ENCODE measurements around the gene TMEM14C.
A peak's percentile ranks its signal among the peaks of the same experiment; 100 is the strongest.

Gene TMEM14C

DNA sequence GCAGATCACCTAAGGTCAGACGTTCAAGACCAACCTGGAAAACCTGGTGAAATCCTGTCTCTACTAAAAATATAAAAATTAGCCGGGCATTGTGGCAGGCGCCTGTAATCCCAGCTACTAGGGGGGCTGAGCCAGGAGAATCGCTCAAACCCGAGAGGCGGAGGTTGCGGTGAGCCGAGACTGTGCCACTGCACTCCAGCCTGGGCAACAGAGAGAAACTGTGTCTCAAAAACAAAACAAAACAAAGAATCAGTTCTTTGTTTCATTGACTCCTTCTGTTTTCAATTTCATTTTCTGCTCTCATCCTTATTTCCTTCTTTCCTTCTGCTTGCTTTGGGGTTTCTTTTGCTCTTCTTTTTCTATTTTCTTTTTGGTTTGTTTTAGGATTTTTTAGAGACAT lies 8.9 kb upstream of the TMEM14C start:
- H3K27ac ChIP-seq: no peak overlapping the region
- TF ChIP-seq, protein P1, sequence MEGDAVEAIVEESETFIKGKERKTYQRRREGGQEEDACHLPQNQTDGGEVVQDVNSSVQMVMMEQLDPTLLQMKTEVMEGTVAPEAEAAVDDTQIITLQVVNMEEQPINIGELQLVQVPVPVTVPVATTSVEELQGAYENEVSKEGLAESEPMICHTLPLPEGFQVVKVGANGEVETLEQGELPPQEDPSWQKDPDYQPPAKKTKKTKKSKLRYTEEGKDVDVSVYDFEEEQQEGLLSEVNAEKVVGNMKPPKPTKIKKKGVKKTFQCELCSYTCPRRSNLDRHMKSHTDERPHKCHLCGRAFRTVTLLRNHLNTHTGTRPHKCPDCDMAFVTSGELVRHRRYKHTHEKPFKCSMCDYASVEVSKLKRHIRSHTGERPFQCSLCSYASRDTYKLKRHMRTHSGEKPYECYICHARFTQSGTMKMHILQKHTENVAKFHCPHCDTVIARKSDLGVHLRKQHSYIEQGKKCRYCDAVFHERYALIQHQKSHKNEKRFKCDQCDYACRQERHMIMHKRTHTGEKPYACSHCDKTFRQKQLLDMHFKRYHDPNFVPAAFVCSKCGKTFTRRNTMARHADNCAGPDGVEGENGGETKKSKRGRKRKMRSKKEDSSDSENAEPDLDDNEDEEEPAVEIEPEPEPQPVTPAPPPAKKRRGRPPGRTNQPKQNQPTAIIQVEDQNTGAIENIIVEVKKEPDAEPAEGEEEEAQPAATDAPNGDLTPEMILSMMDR (conservative IDR thresholded peaks at IDR 0.05): no peak

DNA sequence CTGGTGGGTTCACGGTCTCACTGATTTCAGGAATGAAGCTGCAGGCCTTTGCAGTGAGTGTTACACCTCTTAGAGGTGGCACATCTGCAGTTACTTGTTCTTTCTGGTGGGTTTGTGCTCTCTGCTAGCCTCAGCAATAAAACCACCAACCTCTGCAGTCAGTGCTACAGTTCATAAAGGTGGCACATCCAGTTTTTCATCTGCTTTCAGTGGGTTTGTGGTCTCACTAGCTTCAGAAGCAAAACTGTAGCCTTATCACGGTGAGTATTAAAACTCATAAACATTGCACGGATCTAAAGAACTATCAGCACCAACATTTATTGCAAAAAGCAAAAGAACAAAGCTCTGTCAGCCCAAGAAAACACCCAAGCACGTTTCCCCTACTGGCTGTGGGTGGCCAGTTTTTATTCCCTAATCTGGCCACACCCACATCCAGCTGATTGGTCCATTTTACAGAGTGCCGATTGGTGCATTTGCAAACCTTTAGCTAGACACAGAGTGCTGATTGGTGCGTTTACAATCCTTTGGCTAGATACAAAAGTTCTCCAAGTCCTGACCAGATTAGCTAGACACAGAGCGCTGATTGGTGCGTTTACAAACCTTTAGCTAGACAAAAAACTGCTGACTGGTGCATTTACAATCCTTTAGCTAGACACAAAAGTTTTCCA lies 3.4 kb upstream of the TMEM14C start:
- H3K27ac ChIP-seq: peak overlapping the region; percentile 59; the same call in 1 of the 2 replicates
- TF ChIP-seq, protein P1 (conservative IDR thresholded peaks at IDR 0.05): no peak

DNA sequence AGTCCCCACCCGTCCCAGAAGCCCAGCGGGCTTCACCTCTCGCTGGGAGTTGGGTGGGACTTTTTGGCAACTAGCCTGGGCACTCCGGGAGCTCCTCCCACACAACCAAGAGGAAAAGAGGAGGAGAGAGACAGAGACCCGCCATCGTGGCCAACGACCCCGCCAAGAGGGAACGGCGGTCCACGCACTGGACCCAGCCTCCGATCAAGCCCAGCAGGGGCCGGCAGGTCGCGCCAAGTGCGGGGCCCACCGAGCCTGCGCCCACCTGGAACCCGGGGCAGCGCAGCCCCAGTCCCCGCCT lies 3.0 kb upstream of the TMEM14C start:
- peak overlapping the region; percentile 59 for H3K27ac ChIP-seq
- TF ChIP-seq, protein P1 (conservative IDR thresholded peaks at IDR 0.05): no peak

DNA sequence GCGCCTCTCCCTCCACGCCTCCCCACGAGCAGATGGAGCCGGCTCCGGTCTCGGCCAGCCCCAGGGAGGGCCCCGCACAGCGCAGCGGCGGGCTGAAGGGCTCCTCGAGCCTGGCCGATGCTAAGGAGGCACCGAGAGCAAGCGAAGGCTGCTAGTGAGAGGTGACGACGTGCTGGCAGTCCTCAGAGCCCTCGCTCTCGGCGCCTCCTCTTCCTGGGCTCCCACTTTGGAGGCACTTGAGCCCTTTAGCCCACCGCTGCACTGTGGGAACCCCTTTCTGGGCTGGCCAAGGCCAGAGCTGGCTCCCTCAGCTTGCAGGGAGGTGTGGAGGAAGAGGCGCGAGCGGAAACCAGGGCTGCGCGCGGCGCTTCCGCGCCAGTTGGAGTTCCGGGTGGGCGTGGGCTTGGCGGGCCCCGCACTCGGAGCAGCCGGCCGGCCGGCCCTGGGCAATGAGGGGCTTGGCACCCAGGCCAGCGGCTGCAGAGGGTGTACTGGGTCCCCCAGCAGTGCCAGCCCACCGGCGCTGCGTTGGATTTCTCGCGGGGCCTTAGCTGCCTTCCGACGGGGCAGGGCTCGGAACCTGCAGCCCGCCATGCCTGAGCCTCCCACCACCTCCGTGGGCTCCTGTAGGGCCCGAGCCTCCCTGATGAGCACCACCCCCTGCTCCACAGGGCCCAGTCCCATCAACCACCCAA lies 2.5 kb upstream of the TMEM14C start:
- peak overlapping the region; percentile 59 for H3K27ac ChIP-seq
- TF ChIP-seq, protein P1 (conservative IDR thresholded peaks at IDR 0.05): no peak

DNA sequence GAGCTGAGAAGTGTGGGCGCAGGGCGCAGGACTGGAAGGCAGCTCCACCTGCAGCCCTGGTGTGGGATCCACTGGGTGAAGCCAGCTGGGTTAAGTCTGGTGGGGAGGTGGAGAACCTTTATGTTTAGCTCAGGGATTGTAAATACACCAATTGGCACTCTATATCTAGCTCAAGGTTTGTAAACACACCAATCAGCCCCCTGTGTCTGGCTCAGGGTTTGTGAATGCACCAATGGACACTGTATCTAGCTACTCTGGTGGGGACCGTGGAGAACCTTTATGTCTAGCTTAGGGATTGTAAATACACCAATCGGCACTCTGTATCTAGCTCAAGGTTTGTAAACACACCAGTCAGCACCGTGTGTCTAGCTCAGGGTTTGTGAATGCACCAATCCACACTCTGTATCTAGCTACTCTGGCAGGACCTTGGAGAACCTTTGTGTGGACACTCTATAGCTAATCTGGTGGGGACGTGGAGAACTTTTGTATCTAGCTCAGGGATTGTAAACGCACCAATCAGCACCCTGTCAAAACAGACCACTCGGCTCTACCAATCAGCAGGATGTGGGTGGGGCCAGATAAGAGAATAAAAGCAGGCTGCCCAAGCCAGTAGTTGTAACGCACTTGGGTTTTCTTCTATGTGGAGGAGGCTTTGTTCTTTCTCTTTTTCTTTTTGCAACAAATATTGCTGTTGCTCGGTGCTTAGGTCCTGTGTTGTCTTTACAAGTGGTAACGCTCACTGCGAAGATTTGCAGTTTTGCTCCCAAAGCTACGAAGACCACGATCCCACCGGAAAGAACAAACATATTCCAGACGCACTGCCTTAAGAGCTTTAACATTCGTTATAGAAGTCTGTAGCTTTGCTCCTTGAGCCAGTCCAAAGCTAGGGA lies 1.7 kb upstream of the TMEM14C start:
- H3K27ac ChIP-seq: peak overlapping the region; percentile 59

DNA sequence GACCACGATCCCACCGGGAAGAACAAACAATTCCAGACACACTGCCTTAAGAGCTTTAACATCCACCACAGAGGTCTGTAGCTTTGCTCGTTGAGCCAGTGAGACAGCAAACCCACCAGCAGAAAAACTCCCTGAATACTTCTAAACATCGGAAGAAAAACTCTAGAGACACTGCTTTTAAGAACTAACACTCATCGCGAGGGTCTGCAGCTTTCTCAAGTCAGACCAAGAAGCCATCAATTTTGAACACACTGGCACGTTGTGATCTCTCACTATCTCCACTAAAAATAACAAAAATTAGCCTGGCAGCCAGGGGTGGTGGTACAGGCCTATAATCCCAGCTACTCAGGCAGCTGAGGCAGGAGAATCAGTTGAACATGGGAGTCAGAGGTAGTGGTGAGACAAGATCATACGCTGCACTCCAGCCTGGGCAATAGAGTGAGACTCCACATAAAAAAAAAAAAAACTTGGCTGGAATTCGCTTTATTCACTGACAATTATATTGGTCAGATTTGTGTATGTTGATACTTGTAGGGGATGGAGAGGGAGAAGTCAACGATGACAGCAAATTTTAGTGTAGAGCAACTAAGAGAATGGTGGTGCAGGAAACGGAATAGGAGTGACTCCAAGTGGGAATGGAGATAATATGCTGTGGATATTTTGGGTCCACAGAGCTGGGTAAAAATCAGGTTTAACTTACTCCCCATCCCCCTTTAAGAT lies 860 bp upstream of the TMEM14C start:
- TF ChIP-seq, protein P1 (conservative IDR thresholded peaks at IDR 0.05): no peak
- H3K27ac ChIP-seq: peak overlapping the region; percentile 64

DNA sequence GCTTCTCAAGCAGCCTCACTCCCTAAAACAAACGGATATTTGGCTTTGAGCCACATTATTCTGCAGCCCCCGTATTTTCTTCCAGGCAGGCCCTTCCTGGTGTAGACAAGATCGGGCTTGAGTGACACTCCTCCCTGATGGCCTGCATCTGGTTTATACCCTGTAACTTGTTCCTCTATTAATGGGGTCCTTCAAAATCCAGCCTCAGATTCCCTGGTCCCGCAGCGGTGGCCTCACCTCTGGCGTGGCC lies 375 bp upstream of the TMEM14C start:
- TF ChIP-seq, protein P1 (conservative IDR thresholded peaks at IDR 0.05): no peak
- peak overlapping the region; percentile 64 for H3K27ac ChIP-seq

All from VCaP (cell line).